Activated CD8-positive, alpha-beta memory T cell treated with anti-CD3 and anti-CD28 coated beads for 48 hours (primary cell): ENCODE data around the gene LLGL1.

ENCODE experiments used
- DNase-seq, 3 experiments: peaks; one replicate each; pipeline ENCODE4 v3.0.0-alpha.2; 2020; ENCODE audit warnings: low read depth in 2 of 3, low spot score in 2 of 3

The LLGL1 gene

DNA sequence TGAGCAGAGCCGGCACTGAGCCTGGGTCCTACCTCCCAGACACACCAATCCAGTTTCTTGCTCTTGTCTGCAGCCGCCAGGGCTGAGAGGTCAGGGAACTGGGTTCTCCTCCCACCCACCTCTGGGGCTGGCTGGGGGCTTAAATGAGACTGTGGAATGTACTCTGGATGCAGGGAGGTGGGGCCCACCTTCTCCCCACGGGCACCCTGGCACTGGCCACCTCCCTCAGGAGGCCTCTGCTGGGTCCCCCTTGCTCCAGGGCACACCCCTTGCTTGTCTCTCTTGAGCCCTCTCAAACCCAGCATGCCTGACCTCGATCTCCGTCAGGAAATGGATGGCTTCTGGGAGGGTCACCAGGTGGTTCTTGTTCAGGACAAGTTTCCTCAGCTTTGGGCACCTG lies 26.7 kb downstream of the LLGL1 start:
- DNase-seq: no peak

DNA sequence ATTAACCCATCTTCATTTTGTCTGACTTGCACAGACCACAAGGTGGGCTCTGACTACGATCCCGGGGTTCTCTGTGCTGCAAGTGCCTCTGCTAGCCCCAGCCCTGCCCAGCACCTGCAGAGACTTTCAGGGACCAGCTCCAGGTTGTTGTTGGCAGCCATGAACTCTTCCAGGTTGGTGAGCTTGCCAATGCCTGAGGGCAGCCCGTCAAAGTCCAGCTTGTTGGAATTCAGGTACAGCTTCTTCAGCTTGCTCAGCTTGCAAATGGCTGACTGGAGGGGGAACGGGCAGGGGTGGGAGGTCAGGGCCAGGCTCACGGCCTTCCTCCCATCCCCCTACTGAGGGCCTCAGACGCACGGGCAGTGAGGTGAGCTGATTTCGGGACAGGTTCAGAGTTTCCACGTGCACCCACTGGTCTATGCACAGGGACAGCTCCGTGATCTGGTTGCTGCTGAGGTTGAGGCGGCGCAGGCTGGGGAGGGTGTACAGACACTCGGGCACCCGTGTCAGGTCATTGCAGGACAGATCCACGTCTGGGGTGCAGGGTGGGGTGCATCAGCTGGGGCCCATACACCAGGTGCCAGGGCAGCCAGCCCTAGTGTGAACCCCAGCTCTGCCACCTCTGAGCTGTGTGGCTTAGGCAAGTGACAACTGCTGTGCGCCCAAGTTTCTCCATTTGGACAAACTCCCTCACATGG lies 27.9 kb downstream of the LLGL1 start:
- DNase-seq: no peak

DNA sequence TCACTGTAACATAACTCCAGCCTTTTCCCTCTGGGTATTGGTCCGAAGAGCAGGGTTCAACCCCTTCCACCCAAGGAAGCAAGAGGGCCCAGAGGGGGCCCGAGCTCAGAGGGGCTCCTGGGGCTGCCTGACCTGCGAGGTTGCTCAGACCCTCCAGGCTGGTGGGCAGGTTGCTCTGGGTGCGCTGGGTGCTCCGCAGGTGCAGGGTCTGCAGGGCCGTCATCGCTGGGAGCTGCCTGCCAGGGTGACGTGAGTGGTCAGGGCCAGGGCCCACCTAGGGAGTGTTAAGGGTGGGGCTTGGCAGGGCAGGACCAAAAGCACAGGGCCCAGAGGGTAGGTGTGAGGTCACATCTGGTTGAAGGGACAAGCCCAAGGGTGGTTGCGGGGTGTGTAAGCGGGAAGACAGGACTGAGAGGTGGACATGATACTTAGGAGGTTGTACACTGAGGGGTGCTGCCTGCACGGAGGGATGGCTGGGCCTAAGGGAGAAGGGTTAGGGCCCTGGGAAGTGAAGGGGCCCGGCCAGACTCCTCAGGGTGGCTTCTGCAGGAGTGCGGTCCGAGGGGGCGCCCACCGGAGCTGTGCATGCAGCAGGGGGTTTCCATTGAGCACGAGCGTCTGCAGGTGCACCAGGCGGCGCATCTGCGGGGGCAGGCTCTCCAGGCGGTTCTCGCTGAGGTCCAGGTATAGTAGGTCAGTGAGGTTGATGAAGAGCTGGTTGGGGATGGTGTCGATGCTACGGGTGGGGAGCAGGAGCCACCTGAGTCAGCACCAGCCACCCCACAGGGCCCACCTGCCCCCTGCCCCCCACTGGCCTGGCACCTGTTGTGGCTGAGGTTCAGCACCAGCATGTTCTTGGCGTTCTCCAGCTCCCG lies 28.7 kb downstream of the LLGL1 start:
- no peak for DNase-seq

DNA sequence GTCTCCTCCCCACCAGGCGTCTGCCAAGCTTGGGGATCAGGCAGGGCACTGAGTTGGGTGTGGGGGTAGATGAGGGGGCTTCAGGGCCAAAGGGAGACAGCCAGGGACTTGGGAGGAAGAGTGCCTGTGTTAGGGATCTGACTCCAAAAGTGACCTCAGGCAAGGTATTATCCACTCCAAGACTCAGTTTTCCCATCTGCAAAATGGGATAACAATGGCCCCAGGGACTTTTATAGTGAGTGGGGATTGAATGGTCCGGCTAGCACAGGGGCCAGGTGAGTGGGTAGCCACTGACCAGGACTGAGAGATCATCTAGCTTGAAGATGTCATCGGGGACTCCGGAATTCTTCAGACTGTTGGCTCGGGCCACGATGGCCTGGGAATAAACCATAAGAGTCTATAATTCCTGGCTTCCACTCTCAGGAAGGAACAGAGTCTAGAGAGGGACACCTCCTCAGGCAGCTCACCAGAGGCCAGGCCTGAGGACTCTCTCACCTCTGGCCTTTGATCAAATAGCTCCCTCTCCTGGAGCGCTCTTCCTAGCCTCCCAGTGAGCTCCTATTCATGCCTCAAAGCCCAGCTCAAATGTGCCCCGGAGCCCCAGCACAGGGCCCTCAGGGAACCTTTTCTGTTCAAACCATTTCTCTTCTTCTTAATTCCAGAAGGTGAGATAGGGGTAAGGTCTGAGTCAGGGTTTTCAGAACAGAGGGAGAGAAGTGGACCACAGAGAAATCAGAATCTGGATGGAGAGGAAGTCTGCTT lies 29.6 kb downstream of the LLGL1 start:
- DNase-seq: no peak

DNA sequence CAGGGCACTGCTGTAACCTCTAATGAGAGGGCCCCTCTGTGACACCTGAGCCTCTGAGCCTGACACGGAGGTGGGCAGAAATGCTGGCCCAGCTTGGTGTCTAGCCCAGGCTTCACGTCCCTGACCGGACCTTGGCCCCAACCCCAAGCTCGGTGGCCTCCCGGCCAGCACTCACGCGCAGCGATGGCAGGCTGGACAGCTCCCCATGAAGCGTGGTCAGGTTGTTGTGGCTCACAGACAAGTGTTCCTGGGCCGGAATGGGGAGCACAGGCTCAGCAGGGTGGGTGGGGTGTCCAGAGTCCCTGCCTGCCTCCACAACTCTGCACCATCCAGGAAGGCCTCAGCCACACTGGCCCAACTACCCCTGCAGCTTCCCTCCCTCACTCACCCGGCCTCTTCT lies 30.9 kb downstream of the LLGL1 start:
- DNase-seq: no peak

DNA sequence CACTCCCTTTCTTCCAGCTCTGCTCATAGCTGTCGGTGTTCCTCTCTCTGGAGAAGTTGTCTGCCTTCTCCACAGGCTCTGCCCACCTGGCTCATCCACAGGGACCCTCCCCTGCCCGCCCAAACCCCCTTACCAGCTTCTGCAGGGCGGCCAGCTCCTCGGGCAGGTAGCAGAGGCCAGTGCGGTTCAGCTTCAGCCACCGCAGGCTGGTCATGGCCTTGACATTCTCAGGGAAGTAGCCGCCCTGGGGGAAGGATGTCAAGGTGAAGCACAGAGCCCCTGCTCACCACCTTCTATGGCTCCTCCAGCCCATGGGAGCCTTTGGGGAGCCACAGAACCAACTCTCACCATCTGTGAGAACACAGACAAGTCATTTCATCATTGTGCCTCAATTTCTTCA lies 31.3 kb downstream of the LLGL1 start:
- no peak for DNase-seq

DNA sequence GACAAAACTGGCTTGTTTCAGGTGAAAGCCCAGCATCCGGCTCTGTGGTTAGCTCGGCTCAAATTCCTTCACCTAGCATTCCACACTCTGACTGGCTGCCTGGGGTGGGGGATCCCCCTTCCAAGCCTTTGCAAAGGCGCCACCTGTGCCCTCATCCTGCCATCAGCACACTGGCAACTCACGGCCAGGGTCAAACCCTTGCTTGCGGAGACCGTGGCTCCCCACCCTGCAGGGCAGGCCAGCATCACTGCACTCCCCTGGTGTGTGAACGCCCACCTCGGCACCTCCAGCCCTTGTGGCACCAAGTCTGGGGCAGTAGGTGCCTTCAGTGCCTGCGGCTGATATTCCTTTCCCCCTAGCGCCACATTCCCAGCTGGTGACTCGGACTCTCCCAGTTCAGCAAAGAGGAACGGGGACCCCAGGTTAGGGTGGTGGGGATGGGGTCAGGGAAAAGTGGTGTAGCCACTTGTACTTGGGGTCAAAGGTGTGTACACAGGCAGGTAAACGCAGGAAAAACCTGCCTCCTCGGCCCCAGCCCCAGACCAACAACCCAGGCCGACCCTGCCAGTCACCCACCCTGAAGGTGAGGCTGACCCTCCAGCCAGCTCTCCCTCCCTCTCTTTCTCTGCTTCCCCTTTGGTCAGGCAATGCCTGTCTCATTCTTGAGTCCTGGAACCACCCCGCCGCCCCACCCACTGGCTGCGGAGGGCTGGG lies 32.0 kb downstream of the LLGL1 start:
- DNase-seq: no peak

DNA sequence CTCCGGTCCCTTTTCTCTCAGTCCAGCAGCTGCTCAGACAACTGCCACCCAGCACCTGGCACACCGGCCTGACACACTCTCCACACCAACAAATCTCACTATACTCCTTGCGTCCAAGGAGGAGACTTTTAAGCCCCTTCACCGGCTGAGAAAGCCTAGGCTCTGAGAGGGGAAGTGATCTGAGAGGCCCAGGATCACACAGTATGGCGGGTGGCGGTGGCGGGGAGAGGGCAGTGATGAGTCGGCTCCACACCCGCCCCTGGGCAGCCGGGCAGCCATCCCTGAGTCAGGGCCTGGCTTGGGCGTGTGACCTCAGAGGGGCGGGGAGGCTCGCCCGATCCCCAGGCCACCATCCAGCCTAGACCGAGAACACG lies 32.5 kb downstream of the LLGL1 start:
- no peak for DNase-seq

DNA sequence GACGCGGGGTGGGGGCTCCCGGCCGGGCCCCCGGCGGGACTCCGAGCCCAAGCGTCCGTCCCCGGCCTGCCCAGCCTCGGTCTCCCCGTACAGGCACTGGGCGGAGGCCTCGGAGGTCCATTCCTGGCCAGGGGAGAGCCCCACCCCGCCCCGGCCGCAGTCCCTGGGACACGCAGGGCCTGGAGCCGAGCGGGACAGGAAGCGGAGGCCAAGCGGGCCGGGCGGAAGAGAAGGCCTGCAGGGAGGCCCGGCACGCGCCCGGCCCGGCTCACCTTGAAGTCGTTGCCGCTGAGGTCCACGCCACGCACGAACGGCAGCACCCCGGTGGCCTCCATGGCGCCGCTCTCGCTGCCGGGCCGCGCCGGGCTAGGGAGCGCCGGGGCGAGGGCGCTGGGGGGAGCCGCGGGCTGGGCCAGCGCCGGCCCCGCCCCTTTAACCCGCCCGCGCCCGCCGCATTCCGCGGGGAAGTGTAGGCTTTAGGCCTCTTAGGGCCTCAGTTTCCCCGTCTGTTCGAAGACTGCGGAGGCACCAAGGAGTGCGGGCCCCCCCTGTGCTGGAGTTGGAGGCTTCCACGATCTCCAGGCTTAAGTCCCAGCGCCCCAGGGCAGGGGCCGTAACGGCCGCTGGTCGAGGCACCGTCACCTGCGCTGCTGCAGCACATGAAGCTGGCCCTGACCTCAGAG lies 33.1 kb downstream of the LLGL1 start, which contains the start of gene FLII:
FLII (minus strand) TSS at position 383 of the 683 bp plus-strand sequence; CDS start at position 335, 48 bp downstream.
- peak in 2 of 3 experiments; percentile 30 to 43 for DNase-seq

DNA sequence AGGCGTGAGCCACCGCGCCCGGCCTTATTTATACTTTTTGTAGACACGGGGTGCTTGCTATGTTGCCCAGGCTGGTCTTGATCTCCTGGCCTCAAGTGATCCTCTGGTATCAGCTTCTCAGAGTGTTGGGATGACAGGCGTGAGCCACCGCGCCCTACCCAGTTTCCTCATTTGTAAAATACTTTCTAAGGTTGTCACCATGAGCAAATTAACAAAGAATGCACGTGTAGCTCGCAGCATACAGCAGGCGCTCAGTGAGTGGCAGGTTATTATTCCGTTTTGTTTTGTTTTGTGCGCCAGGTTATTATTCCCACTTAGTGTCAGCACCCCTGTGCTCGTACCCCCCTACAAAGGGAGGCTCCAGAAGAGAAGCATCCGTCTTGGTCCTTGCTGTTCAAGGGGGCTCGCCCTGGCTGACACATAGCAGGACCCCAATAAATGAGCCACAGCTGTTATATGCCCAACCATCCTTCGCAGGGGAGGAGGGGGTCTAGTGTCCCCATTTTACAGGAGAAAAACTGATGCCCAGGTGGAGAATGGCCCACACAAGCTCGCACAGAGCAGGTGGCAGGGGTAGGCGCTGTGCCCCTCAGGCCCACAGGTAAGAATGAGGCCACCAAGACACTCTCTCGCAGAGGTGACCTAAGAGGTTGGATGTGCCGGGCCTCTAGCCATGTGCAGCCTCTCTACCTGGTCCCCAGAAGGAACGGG lies 34.3 kb downstream of the LLGL1 start:
- DNase-seq: no peak

DNA sequence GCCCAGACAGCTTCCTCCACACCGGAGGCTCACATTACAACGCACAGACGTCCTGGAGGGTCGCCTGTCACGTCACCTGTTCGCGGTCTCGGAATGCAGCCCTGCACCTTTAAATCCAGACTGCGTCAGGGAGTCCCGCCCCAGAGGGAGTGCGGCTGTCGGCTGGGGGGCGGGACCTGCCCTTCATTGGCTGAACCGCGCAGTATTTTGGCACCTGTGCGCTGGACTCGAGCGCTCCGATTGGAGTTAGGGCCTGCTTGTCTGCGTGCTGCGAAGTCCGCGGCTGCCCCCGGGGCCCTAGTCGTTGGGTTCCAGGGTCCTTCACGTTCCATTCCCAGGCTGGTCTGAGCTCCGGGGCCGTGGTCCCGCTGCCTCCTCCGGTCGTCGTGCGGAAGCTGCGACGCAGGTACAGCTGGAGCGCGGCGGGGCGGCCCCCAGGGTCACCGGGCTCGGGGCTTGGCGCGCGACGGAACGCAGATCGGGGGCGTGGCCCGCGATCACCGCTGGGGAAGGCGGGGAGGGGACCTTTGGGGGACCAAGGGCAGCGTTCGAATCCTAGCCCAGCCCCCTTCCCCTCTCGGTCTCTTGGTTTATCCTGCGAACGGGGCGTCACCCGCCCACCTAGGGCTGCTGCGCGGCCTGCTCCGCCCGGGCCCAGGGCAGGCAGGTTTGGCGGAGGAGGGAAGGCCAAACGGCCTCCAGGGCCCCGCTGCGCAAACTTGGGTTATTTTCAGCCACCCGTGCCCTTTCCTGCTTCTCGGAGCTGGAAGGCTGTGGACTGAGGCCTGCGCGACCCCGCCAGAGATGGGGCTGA lies 35.1 kb downstream of the LLGL1 start, which contains the start of gene MIEF2:
MIEF2 (plus strand) TSS at position 331 of the 814 bp plus-strand sequence. CDS start 2,059 bp downstream, outside the sequence.
- DNase-seq: peak; percentile 72 to 86 (median 83)

DNA sequence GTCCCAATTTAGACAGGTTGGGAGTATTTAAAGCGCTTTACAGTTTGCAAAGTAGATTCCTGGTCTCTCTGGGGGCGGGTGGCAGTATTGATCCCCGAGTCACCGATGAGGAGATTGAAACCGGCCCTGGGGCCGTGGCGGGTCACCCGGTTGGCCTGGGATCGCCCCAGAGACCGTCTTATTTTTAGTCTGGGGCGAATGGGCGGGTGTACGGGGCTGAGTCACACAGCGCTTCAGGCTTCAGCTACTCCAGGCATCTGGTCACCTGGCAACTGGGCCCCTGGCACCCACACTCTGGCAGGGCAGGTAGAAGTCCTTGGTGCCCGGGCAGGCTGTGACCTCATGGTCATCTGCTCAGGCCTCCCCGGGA lies 35.7 kb downstream of the LLGL1 start:
- DNase-seq: peak in 1 of 3 experiments; percentile 19

DNA sequence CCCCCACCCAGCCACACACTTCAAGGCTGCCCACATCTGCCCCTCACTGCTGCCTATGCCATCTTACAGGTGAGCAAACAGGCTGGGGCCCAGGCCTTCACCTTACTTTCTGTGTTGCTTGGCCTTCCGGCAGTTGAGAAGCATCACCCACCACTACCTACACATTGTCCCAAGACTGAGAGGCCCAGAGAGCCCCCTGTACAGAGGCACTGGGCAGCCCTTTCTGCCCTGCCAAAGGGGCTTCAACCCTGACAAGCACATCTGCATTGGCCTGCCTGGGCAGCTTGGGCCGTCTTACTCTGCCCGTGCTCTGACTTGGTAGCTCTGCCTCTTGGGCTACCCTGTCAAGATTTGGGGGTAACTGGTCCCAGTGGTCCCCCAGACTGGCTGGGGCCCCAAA lies 36.2 kb downstream of the LLGL1 start:
- no peak for DNase-seq

DNA sequence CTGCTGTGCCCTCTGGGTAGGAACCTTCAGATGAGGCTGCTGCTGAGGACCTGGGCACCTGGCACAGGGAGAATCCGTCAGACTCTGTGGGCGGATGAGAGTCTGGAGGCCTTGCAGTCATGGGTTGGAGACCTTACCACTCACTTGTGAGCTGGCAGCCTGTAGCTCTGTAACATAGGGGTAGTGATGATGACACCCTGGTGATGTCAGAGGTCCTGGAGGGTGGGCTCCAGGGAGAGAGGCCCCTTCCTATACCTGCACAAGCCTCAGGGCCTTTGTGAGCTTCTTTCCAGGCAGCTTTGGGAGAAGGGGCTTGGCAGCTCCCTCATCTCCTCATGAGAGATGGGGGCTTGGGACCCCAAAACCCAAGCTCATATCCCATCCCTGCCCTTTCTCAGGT lies 36.7 kb downstream of the LLGL1 start:
- no peak for DNase-seq

DNA sequence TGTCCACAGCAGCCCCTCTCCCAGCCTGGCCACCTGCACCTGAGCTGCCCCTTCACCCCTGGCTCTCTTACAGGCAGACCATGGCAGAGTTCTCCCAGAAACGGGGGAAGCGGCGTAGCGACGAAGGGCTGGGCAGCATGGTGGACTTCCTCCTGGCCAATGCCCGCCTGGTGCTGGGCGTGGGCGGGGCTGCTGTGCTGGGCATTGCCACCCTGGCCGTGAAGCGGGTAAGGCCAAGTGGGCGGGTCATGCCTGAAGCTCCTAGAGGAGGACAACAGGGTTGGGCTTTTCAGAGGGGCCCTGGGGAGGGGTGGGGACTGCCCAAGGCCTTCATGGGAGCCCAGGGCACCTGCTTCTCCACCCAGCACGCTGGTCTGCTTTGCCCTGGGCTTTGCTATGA lies 37.2 kb downstream of the LLGL1 start:
- no peak for DNase-seq

DNA sequence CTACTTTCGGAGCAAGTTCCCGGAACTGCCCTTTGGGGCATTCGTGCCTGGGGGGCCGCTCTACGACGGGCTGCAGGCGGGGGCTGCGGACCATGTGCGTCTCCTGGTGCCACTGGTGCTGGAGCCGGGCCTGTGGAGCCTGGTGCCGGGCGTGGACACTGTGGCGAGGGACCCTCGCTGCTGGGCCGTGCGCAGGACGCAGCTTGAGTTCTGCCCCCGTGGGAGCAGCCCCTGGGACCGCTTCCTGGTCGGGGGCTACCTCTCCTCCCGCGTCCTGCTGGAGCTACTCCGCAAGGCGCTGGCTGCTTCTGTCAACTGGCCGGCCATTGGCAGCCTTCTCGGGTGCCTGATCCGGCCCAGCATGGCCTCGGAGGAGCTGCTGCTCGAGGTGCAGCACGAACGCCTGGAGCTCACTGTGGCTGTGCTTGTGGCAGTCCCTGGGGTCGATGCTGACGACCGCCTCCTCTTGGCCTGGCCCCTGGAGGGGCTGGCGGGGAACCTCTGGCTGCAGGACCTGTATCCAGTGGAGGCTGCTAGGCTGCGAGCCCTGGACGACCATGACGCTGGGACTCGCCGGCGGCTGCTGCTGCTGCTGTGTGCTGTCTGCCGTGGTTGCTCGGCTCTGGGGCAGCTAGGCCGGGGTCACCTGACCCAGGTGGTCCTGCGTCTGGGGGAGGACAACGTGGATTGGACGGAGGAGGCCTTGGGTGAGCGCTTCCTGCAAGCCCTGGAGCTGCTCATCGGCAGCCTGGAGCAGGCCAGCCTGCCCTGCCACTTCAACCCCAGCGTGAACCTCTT lies 38.6 kb downstream of the LLGL1 start:
- no peak for DNase-seq

DNA sequence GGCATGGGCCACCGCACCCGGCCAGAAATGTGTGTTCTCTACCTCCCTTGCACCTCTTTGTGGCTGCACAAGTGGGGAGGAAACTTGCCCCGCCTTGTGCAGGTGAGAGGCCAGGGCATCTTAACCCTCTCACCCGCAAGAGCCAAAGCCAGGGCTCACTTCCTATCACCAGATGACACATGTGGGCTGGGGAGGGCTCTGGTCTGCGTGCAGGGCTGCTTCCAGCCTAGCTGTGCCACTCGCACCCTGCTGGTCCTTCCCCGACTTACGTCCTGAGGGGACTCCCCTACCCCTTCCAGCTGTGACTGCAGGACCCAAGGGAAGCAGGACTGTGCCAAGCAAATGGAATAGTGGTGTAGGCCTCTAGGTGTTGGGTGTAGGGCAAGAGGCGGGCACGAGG lies 41.9 kb downstream of the LLGL1 start:
- DNase-seq: no peak
